Smooth muscle cell (in vitro differentiated cells): Measurements from ENCODE around the gene DNM3. TPM values are rescaled to one million over a fixed set of nuclear protein-coding genes. Genes with fewer than 3 reads are reported as not detected.

ENCODE experiments used
- DNase-seq: peaks from one replicate; lab custom pipeline; 2025; ENCODE audit not compliant: unreplicated experiment; lab: John Stamatoyannopoulos, UW
- H2AFZ ChIP-seq: fragments of 200-600 bp; sonication (generic); 2 replicates; pipeline ENCODE4 v1.6.0; 2016; ENCODE audit warnings: antibody characterized with exemption, low read depth, mild to moderate bottlenecking
- H3F3A ChIP-seq: fragments of 200-600 bp; sonication (generic); 2 replicates; pipeline ENCODE4 v1.6.0; 2017; ENCODE audit warnings: antibody characterized with exemption, low read depth
- H3K27ac ChIP-seq: fragments of 200-600 bp; sonication (generic); 2 replicates; pipeline ENCODE4 v1.5.1; 2016; ENCODE audit warnings: low read depth, mild to moderate bottlenecking
- H3K27me3 ChIP-seq: fragments of 200-600 bp; sonication (generic); 2 replicates; pipeline ENCODE4 v1.6.1; 2016; ENCODE audit warnings: low read depth, mild to moderate bottlenecking
- H3K36me3 ChIP-seq: fragments of 200-600 bp; sonication (generic); 2 replicates; pipeline ENCODE4 v1.5.1; 2016; ENCODE audit warnings: low read depth
- H3K4me1 ChIP-seq: fragments of 200-600 bp; sonication (generic); 2 replicates; pipeline ENCODE4 v1.5.1; 2016; ENCODE audit warnings: low read depth
- H3K4me2 ChIP-seq: fragments of 200-600 bp; sonication (generic); 2 replicates; pipeline ENCODE4 v1.6.0; 2016; ENCODE audit warnings: mild to moderate bottlenecking
- H3K4me3 ChIP-seq: fragments of 200-600 bp; sonication (generic); 2 replicates; pipeline ENCODE4 v1.5.1; 2016; ENCODE audit warnings: mild to moderate bottlenecking
- H3K79me2 ChIP-seq: fragments of 200-600 bp; sonication (generic); 2 replicates; pipeline ENCODE4 v1.6.0; 2016; ENCODE audit warnings: low read depth, mild to moderate bottlenecking
- H3K9ac ChIP-seq: fragments of 200-600 bp; sonication (generic); 2 replicates; pipeline ENCODE4 v1.6.0; 2016; ENCODE audit warnings: low read depth
- H3K9me3 ChIP-seq: fragments of 200-600 bp; sonication (generic); replicated peaks from 2 replicates; pipeline ENCODE4 v1.5.1; 2016; ENCODE audit warnings: low read depth
- H4K20me1 ChIP-seq: fragments of 200-600 bp; sonication (generic); 2 replicates; pipeline ENCODE4 v1.6.0; 2016; ENCODE audit warnings: low read depth
- CTCF ChIP-seq: fragments of 200-600 bp; sonication (generic); IDR thresholded peaks from 2 replicates; pipeline ENCODE4 v1.5.1; 2017; ENCODE audit warnings: borderline replicate concordance, mild to moderate bottlenecking, antibody characterized with exemption; ENCODE audit not compliant: insufficient read depth, poor library complexity, severe bottlenecking
- WGBS: methylation state at CpG from one replicate; pipeline ENCODE4 v1.1.7; 2016; ENCODE audit warnings: low lambda C conversion rate; 5-methylcytosine and 5-hydroxymethylcytosine counted together
- polyA plus RNA-seq: library from polyadenylated mRNA; unstranded; fragments of >200 nt; fragmentation: Nextera tagmentation; extraction: Ambion mirVana; gene quantifications from 2 replicates; pipeline ENCODE4 v1.2.1, GENCODE V29; 2016
- total RNA-seq: library from RNA; depleted of rRNA; stranded (reverse); fragments of >200 nt; gene quantifications from 2 replicates; pipeline ENCODE4 v1.2.3, GENCODE V29; 2014

The DNM3 gene
- total and polyA plus RNA-seq, 2 experiments from 2014 or later = 1.7 to 3.0 TPM

DNA sequence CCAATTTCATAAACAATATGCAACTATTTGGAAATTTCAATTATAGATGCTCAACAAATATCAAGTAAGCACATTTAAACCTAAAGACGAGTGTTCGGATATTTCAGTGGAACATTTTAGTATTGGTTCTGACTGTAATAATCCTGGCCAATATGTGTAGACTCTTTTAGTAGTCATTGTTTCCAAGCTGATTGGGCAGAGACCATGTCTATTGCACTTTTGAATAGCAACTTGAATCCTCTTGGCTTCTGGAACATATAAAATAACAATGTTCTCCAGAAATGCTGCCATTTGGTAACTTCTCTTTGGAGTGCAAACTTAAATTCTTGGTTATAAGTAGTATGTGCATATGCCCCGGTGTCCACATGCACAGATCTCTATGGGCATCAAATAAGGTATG is 373.7 kb downstream of the DNM3 start:
- H3K4me2 ChIP-seq = no peak overlapping the region
- H3F3A ChIP-seq = no peaks in the 10 kb centered on the region
- H3K79me2 ChIP-seq = no peaks in the 10 kb centered on the region
- H3K27ac ChIP-seq = no peak overlapping the region
- H3K9ac ChIP-seq = no peak overlapping the region
- H3K4me3 ChIP-seq = no peak overlapping the region
- H3K9me3 ChIP-seq = no peaks in the 10 kb centered on the region
- no peaks in the 10 kb centered on the region for H3K36me3 ChIP-seq
- H4K20me1 ChIP-seq = no peaks in the 10 kb centered on the region
- no peak for DNase-seq
- no peak overlapping the region for H2AFZ ChIP-seq
- 94% methylated on average over 3 of the region's 3 CpGs for WGBS
- peaks cover 8% of the 10 kb centered on the region for H3K4me1 ChIP-seq
- H3K27me3 ChIP-seq = no peaks in the 10 kb centered on the region
- TF ChIP-seq CTCF = no peak

- H2AFZ ChIP-seq = no peak overlapping the region
Observed at GRCh38 chr1:172219966-172220365, 378.7 kb downstream of the DNM3 start.

DNA sequence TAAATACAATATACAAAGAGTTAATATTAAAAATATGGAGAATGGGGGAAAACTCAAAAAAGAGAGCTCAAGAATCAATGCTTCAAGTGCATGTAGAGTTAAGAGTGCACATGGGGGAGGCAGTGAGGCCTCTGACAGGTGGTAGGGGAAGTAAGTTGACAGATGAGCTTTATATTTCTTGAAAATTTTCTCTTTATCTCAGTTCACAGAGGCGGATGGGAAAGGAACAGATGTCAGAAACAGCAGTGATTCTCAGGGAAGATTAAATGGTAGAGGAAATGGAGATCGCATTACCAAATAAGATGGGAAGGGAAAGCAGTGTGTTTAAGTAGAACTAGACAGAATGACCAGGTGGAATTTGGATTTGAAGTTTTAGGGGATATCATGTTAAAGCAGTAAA is 379.1 kb downstream of the DNM3 start:
- no peak overlapping the region for H3K4me2 ChIP-seq
- H3K9ac ChIP-seq = no peak overlapping the region
- no peaks in the 10 kb centered on the region for H3K27me3 ChIP-seq
- no peak overlapping the region for H2AFZ ChIP-seq
- H3K79me2 ChIP-seq = no peaks in the 10 kb centered on the region
- H3F3A ChIP-seq = no peaks in the 10 kb centered on the region
- no peak for DNase-seq
- 84% methylated on average over 2 of the region's 2 CpGs for WGBS
- no peak overlapping the region for H3K4me3 ChIP-seq
- peaks cover 8% of the 10 kb centered on the region for H3K4me1 ChIP-seq
- no peaks in the 10 kb centered on the region for H3K9me3 ChIP-seq
- no peaks in the 10 kb centered on the region for H4K20me1 ChIP-seq
- no peak for TF ChIP-seq CTCF
- no peak overlapping the region for H3K27ac ChIP-seq
- H3K36me3 ChIP-seq = no peaks in the 10 kb centered on the region

More at GRCh38 chr1:172219966-172220365, 378.7 kb downstream of the DNM3 start:
- Histone ChIP-seq H3K9ac (no peak overlapping the region), H4K20me1 (no peaks in the 10 kb centered on the region), H3K4me2 (no peak overlapping the region), H3K36me3 (no peaks in the 10 kb centered on the region), H3K4me1 (peaks cover 8% of the 10 kb centered on the region), H3K27ac (no peak overlapping the region), H3K9me3 (no peaks in the 10 kb centered on the region), H3K4me3 (no peak overlapping the region), H3F3A (no peaks in the 10 kb centered on the region), H3K27me3 (no peaks in the 10 kb centered on the region), H3K79me2 (no peaks in the 10 kb centered on the region)
- no peak for DNase-seq
- 73% methylated on average over 1 of the region's 1 CpG for WGBS
- no peak for TF ChIP-seq CTCF

- 85% methylated on average over 2 of the region's 2 CpGs for WGBS
- Histone ChIP-seq H3K9ac (no peak overlapping the region), H3K79me2 (no peaks in the 10 kb centered on the region), H3K4me1 (peaks cover 8% of the 10 kb centered on the region), H3K27me3 (no peaks in the 10 kb centered on the region), H4K20me1 (no peaks in the 10 kb centered on the region), H3K27ac (no peak overlapping the region), H3K4me2 (no peak overlapping the region), H2AFZ (no peak overlapping the region), H3K9me3 (no peaks in the 10 kb centered on the region), H3K36me3 (no peaks in the 10 kb centered on the region), H3F3A (no peaks in the 10 kb centered on the region), H3K4me3 (no peak overlapping the region)
- DNase-seq = no peak
- no peak for TF ChIP-seq CTCF
Observed at GRCh38 chr1:172221436-172221835, 380.1 kb downstream of the DNM3 start.
